Measurements from ENCODE around the gene POLR1E.

POLR1E gene

DNA sequence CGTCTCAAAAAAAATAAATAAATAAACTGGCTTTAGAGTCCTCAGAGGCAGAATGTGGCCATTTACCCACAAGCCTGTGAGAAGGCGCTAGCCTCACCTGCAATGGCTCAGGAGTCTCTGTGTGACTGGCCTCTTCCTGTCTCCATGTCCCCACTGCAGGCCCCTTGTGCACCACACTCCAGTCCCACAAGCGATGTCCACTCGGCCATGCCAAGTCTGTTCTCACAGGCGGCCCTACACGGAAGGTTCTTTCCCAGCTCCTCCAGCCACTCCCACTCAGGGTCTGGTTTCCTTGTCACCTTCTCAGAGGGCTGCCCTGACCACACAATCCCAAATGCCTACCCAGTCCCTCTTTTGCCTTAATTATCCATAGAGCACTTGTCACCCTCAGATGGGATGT lies 38.2 kb downstream of the POLR1E start:
- in situ Hi-C loops (cut with MboI; ENCODE audit: low sequenced_read_pairs) = no loop called here

DNA sequence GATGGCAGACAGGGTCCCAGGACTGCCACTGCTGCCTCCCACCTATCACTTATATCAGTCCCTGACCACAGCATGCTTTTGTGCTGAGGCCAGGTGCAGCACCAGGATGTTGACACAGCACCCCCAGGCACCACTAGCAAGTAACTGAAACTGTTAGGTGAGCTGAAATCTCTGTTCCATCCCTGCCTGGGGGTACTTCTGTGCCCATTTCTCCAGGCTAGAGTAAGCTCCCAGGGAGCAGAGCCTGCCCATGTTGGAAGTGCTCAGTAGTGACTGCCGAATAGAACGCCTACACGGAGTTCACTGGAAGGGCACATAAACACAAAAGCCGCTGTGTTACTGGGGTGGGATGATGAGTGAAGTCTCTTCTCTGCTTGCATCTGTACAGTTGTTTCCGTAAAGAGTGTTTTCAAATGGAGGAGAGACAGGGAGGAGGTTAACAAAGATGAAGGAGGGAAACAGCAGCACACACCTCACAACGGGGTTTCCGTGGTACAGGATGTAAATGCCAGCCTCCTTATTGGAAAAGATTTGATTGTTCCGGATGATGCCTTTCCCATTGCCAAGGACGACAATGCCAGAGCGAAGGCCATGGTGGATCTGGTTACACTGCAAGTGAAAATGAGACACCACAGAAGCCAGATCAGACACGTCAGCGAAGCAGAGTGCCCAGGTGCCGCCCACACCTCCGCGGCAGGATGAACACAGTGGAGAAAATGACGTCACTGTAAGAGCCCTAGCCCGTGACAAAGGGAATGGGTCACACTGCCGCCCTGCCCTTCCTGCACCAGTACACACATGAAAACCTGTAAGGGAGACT lies 43.1 kb downstream of the POLR1E start:
- in situ Hi-C loops (cut with MboI; ENCODE audit: low sequenced_read_pairs) = no loop called here

DNA sequence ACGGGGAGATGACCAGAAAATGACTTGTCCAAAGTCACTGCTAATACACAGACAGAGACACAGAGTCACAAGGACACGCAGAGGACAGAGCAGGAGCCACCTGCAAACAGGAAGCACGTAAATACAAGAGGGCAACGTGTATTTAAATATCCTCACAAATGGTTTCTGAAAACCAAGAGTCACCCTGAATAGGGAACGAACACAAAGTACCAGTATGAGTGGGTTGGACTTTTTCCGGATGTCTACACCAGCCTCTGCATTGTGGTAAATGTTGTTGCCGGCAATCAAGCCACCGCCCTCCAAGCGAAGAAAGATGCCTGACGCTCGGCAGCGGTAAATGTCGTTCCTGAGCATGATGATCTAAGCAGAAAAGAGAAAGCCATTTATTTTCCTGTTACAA lies 46.0 kb downstream of the POLR1E start:
- in situ Hi-C loops (cut with MboI; ENCODE audit: low sequenced_read_pairs) = no loop called here

DNA sequence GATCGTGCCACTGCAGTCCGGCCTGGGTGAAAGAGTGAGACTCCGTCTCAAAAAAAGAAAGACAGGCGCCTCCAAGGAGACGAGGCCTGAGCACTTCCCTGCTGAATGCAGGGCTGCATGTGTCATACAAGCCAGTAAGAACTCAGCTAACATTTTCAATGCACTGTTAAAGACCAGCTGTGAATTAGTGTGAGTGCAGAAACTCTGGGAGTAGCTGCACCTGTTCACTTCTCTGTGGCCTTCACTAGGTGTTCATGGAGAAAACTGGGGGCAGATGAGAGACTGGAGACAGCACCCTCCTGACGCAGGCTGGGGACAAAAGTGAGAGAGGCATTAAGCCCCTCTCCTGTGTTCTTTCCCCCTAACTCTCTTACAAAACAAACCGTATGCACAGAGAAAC lies 48.7 kb downstream of the POLR1E start:
- in situ Hi-C loops (cut with MboI; ENCODE audit: low sequenced_read_pairs) = no loop called here

DNA sequence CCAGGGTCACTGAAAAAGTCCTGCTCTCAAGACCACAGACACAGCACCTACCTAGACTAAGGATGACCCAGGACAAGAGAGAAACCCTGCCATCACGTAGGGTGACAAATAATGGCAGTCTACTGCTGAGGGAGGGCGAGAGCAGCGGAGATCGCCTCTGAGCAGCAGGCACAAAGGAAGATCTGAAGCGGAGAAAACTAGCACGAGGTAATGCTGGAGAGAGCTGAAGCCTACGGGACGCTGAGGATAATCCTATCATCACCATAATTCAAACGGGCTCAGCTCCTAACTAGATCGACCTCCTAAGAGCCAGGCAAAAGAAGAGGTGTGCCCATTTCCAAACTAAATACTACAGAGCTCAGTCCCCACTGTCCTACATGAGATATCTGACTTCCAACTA lies 49.2 kb downstream of the POLR1E start:
- in situ Hi-C loops (cut with MboI; ENCODE audit: low sequenced_read_pairs) = no loop called here

DNA sequence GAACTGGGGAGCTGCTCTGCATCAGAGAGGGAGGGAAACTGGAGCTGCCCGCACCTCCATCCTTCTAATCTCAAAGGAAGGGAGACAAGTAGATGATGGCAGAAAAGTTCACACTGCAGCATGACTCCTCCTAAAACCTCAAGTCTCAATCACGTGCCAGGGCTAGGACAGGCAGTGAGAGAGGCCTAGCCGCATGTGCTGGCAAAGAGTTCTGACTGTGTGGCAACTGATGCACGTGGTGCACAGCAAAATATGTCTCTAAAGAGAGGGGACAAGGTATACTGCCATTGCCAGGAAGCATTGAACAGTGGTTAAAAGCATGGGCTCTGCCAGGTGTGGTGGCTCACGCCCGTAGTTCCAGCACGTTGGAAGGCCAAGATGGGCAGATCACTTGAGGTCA lies 52.4 kb downstream of the POLR1E start:
- in situ Hi-C loops (cut with MboI; ENCODE audit: low sequenced_read_pairs) = no loop called here

DNA sequence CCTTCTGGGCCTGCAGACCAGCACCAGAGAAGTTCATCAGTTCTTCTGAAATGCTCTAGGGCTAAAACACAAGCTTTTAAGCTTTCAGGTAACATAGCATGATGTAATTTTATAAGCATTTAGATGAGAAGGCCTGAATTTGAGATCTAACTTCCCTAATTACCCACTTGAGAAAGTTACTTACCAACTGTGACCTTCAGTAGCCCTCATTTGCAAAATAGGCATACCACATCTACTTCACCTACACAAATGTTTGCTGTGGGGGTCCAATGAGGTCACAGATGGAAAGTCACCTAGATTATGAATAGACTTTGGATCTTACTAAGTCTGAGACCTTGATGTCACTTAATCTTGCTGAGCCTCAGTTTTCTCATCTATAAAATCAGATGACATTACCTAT lies 53.9 kb downstream of the POLR1E start:
- in situ Hi-C loops (cut with MboI; ENCODE audit: low sequenced_read_pairs) = no loop called here

DNA sequence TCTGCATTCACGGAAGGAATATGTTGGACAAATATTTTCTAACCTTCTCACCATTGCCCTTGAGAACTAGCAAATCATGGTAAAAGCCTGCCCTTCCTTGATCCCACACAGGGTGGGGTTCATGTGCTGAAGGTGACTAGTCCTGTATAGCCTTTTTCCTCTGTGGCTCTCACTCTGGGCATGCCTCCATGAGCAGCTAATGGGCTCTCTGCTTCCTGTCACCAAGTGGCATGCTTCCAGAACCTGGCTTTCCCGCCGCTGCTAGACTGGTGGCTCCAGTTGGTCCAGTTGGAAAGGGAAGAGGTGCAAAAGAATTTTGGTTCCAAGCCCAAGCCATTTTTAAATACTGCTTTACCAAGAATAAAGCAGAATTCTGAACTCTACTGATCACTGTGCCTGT lies 54.9 kb downstream of the POLR1E start:
- in situ Hi-C loops (cut with MboI; ENCODE audit: low sequenced_read_pairs) = no loop called here

DNA sequence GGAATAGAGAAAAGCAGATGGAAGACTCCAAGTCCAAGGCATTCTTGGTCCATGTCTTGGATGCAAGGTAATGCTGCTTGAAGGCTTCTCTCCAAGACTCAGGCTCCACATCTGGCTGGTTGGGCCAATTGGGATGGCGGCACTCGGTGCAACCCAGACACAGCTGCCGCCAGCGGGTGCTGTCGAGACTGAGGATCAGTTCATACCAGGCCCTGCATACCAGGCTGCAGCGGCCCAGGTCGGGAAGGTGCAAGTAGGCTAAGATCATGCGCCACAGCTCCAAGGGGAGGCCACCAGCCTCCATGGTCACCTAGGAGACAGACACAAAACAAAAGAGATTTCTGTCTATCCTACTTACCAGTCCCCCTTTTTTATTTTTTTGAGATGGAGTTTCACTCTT lies 55.7 kb downstream of the POLR1E start:
- in situ Hi-C loops (cut with MboI; ENCODE audit: low sequenced_read_pairs) = no loop called here

DNA sequence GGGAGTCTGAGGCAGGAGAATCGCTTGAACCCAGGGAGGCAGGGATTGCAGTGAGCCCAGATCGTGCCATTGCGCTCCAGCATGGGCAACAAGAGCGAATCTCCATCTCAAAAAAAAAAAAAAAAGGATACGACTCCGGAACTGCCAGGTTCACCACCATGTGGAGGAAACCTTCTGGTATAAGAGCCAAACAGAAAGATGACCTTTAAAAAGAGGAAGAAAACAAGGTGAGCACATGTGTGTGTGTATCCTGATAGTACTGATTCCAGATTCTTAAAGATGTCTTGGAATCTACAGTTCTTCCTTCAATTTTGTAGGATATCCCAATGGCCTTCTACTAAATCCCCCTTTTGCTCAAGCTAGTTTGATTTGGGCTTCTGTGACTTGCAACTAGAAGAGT lies 56.7 kb downstream of the POLR1E start:
- in situ Hi-C loops (cut with MboI; ENCODE audit: low sequenced_read_pairs) = no loop called here

DNA sequence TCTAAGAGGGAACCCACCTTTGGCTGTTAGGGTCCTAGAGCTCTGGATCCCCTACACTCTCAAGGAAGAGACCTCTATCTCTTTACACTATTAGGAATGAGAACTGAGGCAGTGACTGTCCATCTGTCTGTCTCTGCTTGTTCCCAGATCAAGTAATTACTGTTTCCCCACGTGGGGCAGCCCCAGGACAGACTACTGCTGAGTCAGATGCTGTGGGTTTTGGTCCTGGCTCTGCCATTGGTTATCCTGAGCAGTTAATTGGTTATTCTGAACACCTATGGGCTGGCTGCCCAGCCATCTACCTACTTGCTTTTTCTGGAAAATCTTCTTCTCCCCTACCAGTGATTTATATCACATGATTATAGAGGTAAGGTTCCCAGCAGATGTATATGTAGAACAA lies 57.1 kb downstream of the POLR1E start:
- in situ Hi-C loops (cut with MboI; ENCODE audit: low sequenced_read_pairs) = no loop called here

DNA sequence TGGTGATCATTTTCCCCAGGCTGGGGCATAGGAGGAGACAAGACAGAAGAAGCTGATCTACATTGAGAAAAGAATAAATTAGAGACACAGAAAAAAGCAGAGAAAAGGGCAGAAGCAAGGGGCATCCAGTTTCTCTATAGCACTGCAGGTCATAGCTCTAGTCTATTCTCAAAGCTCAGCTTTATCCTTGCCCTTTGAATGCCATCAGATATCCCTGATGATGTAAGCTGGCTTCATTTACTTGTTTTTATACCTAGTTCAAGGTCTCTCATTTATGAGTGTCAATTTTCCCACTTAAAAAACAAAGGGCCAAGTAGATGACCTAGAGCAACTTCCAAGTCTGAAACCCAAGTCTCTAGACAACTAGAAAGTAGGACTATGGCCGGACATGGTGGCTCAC lies 57.7 kb downstream of the POLR1E start:
- in situ Hi-C loops (cut with MboI; ENCODE audit: low sequenced_read_pairs) = no loop called here

DNA sequence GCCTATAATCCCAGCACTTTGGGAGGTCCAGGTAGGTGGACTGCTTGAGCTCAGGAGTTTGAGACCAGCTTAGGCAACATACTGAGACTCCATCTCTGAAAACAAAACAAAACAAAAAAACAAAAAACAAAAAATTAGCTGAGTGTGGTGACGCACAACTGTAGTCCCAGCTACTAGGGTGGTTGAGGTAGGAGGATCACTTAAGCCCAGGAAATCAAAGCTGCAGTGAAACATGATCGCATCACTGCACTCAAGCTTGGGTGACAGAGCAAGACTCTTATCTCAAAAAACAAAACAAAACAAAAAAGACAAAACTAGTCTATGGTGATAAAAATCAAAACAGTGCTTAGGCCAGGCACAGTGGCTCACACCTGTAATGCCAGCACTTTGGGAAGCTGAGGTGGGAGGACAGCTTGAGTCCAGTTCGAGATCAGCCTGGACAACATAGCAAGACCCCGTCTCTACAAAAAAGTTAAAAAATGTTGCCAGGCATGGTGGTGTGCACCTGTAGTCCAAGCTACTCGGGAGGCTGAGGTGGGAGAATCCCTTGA lies 61.7 kb downstream of the POLR1E start:
- in situ Hi-C loops (cut with MboI; ENCODE audit: low sequenced_read_pairs) = no loop called here

DNA sequence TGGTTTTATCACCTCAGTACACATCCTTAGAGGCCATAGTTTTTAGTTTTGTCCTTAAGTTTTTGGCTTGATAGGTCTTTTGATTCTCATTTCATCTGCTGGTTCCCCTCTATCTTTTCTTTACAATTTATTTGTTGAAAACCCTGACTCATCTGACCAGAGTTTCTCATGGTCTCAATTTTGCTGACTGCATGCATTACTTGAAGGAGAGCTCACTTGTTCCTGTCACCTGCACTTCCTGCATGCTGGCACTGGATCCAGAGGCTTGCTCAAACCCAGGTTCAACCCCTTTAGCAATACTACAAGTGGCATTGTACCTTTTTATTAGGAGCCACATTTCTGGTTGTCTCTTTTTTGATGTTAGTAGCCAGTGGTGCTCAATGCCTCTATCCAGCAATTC lies 63.8 kb downstream of the POLR1E start:
- in situ Hi-C loops (cut with MboI; ENCODE audit: low sequenced_read_pairs) = no loop called here

DNA sequence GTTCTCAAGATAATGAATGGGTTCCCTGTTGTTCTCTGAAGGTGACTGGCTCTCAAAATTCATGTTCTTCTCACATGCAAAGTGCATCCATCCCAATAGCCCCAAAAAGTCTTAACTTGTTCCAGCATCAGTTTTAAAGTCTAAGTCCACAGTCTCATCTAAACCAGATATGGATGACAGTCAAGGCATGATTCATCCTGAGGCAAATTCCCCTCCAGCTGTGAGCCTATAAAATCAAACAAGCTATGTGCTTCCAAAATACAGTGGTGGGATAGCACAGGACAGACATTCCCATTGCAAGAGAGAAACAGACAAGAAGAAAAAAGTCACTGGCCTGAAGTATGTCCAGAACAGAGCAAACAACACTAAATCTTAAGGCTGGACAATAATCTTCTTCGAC lies 65.0 kb downstream of the POLR1E start:
- in situ Hi-C loops (cut with MboI; ENCODE audit: low sequenced_read_pairs) = no loop called here

DNA sequence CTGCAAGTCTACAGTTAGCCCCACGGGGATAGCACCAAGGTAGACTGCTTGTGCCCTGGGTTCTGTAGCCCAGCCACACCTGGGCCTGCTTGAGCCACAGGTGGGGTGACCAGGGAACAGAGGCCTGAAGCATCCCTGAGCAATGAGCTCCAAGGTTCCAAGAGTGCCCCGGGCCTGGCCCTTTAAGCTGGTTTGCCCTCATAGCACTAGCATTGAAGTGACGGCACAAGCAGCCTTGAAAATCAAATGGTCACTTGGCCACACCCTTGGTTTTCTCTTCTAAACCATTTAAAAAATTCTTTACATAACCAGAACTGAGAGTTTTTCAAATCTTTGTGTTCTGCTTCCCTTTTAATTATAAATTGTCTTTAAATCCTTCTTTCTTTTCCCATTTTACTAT lies 65.7 kb downstream of the POLR1E start:
- in situ Hi-C loops (cut with MboI; ENCODE audit: low sequenced_read_pairs) = no loop called here

DNA sequence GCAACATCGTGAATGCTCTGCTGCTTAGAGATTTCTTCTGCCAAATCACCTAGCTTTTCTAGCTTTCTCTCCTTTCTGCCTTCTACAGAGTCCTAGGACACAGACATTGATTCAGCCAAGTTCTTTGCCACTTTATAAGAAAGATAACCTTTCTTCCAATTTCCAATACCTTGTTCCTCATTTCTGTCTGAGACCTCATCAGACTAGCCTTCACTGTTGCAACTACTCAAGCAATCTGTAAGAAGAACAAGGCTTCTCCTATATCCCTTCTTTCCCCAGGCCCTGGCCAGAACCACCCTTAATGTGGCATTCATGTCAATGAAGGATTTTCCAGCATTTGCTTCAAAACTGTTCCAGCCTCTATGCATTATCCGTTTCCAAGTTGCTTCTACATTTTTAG lies 66.1 kb downstream of the POLR1E start:
- in situ Hi-C loops (cut with MboI; ENCODE audit: low sequenced_read_pairs) = no loop called here

All from HL-60/S4 treated with phorbol 12-myristate 13-acetate at 8.2 ng/mL for 4 days and 3 days (cell line).